GM18520 (cell line): ENCODE measurements around the gene HIVEP2.

Source experiments
- ATAC-seq: cut with Tn5 transposase; IDR thresholded peaks from one replicate; pipeline ENCODE4 v1.9.1; 2021; ENCODE audit not compliant: unreplicated experiment

Gene HIVEP2

DNA sequence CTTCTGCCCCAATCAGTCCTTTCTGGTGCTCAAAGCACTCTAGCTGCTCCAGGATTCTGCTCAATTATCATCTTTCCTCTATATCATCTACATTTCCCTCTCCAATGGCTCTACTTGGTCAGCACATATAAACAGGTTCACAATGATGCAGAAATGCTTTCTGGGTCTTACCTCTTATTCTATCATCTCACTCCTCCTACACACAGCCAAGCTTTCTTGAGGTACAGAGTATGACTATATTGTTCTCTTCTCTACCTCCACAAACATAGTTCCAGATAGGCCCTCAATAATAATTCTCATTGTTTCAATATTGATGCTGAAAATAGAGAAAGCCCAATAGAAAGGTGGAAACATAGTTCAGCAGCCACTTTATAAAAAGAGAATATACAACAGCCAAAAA is 48.2 kb downstream of the HIVEP2 start:
- ATAC-seq: no peak

DNA sequence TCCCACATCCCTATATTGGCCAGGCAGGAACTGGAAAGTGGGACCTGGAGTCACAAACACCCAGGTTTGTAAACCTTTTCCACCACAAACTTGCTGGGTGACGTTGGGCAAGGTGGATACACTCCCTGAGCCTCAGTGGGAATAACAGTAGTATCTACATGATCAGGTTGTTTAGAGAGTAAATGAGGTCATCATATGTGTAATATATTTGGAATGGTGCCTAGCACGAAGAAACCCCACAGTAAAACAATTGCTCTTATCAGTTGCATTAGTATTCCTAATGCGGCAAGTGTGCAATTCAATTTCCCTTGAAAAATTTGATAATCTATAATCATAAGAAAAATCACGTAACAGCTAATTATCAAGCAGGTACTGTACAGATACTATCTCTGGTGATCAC is 51.9 kb downstream of the HIVEP2 start:
- no peak for ATAC-seq

DNA sequence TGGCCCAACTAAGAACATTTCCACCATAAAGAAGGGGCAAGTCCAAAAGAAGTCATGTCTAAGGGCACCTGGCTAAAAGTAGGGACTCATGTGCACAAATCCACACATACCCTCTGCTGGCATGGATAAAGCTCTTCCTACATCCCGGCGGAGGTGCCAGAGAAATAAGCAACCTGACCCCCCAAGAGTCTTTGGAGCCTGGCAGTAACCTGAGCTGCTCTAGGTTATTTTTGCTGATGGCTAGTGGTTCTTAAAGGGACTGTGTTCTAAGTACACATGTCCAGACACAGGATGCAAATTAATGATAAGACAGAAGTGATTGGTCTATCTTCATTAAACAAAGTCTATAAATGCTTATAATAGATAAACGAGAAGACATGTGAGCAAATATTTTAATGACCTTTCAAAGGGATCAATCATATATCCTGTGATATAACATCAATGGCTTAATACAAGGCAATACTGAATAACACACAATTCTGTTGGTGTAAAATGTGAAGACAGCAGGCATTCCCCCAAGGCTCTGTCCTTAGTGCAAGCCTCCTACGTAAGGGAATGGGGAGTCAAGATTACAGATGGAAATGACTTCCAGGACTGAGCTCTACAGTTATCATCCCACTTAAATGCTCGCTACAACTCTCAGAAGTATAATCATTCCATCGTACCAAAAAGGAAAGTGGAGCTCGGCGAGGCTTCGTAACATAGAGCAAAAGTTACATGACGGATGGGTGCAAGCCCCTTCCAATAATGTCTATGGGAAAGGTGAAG is 52.5 kb downstream of the HIVEP2 start:
- no peak for ATAC-seq

DNA sequence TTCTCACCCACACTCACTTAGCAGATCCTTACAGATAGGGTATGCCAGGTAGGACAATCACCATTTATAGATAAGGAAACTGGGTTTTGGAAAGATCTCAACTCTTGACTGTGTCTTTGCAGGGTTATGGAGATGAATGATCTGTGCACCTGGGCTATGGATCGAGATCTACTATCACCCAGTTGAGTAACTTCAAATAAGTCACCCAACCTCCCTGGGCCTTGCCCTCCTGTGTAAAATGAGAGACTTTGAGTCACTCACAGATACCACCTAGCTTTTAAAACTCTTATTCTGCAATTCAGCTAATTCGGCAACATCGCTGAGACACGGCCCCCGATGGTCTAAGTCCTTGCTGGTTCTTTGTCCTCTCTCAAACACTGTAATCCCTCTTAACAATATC is 53.5 kb downstream of the HIVEP2 start:
- no peak for ATAC-seq

DNA sequence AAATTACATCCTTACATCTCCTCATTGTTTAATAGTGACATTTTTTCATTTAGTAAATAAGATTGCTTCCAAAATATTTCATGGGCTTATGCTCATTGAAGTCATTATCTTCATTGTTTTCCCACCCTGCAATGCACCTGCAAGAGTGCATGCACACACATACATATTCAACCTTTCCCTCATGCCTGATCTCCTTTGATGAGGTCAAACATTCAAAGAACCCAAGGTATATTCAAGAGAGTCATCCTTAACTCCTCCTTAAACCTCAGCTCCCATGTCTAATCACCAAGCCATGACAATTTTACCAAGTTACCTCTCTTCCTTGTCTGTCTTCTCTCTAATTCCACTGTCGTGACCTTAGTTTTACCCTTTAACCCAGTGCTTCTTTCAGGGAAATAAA is 56.5 kb downstream of the HIVEP2 start:
- no peak for ATAC-seq

DNA sequence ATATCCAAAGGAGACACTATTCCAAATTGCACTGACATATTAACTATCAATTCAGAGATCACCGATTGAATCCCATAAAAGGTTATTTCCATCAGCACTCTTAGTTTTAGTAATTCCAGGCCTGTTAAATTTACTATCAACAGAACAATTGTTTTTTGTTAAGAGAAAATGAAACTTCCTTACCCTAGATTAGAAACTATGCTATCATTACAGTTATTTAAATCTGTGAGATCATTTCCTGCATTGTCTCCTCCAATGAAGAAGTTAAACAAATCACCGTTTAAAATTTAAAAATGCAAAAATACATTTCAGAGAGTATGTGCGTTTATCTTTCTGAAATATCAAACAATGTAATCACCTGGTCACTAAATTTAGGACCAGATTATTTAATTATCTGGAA is 57.5 kb downstream of the HIVEP2 start:
- ATAC-seq: no peak

DNA sequence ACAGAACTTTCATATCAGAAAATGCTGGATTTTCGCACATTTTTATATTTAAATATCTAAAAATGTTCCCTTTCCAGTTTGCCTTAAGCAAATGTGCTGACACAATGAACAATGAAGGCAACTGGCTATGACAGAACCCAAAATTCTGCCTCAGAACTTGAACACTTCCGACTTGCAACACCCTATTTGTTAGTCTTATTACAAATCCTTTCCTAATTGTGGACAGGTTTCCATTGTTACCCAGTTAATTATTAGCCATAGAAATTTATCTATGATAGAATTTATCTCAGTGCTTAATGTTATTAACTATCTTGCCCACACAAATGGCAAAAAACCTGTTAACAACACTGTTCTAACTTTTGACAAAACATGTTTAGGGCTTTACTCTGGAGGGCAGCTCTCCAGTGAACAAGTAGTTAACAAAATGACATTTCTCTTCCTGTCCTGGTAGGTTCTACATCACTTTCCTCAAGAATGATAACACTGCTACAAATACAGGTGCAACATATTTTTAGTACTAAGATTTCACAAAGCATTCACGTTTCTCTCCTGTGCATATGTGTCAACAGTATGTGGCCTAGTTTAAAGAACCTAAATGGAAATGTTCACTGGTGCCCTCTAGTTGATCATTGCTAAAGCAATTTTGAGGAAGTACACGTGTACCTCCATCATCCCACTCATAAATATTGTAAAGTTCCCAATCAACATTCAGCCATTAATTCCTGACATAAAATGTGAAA is 58.4 kb downstream of the HIVEP2 start:
- peak; percentile 75 for ATAC-seq

DNA sequence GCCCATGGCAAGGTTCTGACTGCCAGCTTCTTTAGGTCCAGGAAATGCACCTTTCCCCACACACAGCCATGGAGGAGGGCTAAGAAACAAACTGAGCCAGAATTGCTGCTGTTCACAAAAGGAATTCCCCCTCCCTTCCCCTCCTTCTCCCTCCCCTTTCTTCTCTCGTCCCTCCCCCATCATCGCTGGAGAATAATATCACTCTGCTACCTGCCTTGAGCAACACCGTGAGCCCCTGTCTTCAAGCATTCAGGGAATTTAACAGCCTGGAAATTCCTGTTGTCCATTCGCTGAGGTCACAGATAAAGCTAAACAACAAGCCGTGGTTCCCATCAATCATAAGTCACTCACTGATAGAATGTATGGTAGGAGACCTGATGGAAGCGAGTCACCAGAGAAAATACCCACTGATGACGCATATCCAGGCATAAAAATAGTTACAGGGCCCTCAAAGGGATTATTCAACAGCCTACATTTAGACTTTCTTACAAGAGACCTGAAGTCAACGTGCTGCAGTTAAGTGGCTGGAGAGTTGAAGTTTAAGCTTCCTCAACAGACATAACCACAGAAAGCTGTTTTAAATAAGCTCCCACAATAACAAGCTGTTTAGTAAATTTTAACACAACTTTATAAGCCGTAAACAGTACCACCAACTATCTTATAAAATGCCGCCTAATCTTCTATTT is 59.7 kb downstream of the HIVEP2 start:
- peak; percentile 42 for ATAC-seq

DNA sequence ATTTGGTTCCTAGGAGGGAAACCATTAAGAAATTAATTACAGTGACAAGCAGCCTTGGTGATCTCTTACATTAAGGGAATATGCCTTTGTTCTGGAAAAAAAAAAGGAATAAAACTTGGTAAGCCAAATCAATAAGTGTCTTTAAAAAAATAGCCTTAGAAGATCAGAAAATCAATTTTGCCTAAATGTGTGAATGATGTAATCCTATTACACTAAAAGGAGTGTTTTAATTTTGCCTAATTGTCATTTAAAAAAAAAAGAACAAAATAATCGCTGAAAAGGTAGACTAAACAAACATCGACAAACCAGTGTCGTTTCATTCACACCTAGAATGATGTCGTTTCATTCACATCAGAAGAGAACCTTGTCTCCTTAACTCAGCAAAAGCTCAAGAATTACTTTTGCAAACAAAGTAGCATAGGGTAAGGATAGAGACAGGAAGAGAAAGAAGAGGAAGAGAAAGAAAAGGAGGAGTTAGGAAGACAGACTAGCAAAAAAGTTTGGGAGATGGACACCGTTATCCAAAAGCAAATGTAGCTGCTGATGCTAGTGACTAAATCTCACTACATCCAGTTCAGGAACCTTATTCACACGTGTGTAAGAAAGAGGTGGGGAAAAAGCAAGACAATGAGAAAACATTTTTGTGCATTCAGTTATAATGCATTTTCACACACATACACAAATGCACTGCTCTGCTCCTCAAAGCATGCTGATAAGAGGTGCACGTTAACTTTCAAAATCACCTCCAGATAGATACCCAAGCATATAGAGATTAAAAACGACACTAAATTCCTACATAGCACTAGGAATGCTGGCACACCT is 60.6 kb downstream of the HIVEP2 start:
- ATAC-seq: no peak

DNA sequence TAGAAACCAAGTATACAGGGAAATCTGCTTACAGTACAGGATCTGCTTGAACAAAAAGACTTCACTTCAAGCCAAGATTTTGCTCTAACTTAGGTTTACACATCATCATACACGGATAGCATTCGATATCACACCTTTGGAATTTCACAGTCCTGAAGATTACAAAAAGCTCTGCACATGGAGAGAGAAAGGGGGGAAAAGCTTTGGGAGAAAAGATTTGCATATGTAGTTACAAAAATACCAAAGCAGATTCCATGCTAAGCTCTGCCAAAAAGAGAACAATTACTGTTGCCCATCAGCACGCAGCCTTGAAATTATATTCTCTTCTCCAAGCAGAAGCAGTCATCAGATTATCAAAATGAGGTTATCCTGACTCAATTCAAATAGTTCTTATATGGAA is 62.0 kb downstream of the HIVEP2 start:
- no peak for ATAC-seq

DNA sequence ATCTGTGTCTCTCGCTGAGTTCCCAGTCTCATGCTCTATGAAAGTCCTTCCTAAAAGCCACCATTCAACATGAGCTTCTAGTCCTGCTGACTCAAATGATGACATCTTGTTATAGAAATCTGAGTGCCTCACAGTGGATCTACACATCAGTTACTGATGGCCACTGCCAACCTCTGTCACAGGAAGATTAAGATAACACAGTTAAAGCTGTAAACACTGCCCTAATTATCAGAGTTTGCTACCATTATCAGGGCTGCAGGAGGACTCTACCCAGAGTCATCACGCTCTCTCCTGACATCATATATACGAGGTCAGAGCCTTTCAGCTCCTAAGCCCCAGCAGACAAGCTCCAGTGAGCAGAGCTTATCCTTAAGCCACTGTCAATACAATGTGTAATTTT is 63.2 kb downstream of the HIVEP2 start:
- ATAC-seq: no peak

DNA sequence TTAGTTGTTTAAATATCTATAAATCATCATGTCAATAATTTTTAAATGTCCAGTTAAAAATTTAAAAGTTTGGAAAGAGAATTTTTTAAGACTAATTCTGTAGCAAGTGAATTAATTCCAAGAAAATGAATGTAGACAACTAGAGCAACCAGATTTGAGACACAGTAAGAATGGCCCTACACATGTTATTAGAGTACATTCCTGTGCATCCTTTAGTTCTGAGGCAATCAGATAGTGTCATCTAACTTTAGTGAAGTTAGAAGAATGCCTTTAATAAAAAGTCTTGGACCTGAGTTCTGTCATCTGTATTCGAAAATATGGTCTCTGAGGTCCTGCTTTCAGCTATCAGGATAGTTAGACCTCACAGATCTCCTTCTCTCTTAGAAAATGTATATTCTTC is 63.7 kb downstream of the HIVEP2 start:
- no peak for ATAC-seq

DNA sequence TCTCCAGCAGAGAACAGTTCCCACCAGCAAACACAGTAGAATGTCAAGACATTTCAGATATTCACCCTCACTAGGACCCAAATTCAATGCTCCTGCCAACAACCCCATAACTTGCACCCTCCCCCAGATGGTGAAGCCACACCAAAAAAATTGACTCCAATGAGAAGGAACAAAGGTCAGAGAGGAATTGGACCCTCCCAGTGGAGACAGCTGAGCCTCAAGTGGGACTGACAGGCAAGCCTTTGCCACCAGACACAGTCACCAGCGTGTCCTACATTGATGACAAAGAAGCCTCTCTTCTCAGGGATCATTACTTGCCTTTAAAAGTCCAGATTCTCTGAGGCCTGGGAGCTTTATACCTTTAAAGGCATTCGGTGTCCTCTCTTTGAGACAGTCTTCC is 64.8 kb downstream of the HIVEP2 start:
- ATAC-seq: no peak

DNA sequence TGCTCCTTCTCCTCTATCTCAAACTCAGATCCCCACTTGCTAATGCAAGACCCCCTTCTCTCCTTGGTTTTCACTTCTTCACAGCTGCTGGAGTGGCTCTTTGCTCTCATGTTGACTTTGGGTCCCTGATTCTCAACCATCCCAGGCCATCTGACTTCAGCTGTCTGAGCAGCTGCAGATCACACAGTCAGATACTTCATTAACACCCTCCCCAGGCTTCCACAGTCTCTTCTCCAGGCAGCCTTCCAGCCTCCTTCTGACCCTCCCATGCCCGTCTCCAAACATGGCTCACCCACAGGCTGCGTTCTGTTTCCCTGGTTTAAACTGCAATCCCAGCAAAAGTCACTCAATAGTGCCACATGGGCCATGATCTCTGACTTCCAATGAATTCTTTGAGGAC is 65.4 kb downstream of the HIVEP2 start:
- ATAC-seq: no peak

DNA sequence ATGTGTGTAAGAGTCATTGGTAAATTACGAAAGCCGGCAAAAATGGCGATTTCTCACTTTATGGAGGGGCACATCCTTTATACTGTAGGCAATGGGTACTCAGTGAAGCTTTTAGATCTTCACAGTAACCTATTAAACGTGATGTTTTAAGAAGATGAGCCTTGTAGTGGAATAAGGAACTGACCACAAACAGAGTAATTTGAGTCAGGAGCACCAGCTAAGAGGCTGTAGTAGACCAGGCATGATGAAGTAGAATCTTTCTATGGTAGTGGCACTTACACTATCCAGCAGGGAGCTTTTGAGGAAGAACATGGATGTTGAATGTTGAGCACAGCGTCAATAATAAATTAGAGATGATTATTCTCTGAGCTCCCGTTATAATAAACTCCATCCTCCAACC is 65.9 kb downstream of the HIVEP2 start:
- no peak for ATAC-seq

DNA sequence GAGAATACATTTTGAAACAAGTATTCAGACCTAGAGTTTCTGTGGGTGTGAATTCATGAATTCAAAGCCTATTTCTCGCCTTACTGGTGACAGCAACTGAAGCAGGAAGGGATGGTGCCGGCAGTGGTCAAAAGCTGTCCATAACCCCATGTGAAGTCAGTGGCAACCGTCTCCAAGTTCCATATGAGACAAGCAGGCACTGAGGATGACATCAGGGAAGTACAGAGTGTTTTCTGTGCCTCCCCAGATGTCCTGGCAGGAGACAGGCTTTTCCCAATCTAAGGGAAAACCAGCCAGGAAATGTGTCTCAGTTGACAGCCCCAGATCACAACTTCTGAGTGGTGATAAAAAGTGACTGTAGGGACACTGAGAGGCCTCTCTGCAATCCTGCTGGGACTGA is 66.6 kb downstream of the HIVEP2 start:
- no peak for ATAC-seq

DNA sequence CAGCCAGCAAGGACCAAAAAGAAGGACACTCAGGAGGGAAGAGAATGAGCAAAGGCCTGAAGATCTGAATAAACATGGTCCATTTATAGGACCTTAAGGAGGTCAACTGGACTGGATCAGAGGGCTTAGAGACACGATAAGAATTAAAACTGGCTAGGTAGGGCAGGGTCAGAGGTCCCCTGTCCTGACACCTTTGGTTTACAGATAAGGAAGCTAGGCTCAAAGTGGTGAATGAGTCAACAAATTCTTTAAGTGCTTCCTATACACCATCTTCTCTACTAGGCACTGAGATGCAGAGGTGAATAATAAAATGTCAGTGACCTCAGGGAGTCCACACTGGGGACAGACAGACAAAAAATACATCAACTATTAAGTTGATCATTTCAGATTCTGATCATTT is 70.3 kb downstream of the HIVEP2 start:
- ATAC-seq: no peak

DNA sequence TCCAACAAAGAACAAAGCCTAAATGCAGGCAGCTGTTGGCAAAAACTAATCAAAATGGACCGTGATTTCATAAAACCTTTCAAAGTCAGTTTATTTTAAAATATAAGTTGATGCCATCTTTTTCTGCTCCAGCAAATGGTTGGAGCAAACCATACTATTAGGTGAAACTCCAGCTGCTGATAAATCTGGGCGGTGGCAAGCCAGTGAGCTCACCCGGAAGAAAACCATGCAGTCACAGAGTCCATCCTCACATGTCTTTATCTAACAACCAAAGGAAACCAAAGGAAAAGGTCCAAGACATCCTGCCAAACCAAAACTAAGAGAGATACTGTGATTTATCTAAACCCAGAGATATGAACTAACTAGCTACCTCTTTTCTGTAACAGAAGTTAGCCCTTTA is 72.6 kb downstream of the HIVEP2 start:
- ATAC-seq: no peak

DNA sequence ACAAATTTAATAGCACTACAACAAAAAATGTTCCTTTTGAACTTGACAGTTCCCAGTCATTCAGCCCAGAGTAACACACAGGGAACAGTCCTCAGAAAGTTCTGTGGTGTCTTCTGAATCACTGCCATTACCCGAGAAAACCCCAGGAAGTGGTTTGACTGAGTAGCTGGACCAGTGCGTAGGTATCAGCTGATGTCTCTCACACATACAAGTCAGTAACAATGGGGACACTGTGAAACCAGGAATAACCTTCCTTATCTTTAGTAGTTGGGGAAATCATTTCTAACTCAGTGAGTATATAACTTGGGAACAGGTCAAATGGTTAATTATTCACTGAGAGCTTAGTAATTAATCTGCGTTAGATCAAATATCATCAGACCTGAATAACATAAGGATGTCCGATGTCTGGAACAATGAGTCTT is 73.1 kb downstream of the HIVEP2 start:
- peak; percentile 90 for ATAC-seq

DNA sequence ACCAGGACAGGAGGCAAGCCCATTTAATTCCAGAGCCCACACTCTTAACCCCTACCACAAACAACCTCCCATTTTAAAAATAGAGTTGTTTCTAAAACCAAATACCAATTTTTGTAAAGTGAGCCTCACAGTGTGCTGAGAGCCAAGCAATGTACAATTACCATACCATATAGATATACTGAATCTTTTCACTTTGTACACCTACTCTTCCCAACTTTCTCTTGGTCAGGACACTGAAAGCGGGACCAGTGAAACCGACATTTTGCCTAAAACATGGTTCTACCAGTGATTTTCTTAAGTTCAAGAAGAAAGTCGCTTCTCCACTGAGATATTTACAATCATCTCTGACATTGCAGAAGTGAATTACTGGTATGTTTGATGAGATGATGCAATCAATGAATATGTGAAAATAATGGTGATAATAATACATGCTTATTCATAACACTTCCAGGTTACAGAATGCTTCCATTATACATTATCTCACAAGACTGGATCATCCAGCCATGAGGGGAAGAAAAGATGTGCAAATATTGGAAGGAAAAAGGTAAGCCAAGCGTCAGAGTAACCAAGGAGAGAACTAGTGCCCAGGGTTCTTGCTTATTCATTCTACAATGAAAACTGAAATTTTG is 74.1 kb downstream of the HIVEP2 start:
- ATAC-seq: no peak

DNA sequence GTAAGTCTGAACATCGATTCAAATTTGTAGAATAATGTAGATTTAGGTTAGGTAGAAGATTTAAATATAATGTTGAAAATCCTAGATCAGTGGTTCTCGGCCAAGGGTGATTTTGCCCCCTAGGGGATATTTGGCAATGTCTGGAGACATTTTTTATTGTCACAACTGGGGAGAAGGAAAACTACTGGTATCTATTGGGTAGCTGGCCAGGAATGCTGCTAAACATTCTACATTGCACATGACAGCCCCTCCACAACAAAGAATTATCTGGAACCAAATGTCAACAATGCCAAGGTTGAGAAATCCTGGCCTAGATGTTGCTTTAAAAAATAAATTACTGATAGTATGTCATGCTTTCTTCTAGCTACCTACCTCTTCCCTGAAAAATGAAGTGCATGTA is 76.1 kb downstream of the HIVEP2 start:
- ATAC-seq: no peak
